Gastroesophageal sphincter (tissue), 4 donors: ENCODE results near the gene DECR2. TPM values are rescaled to one million over a fixed set of nuclear protein-coding genes. Genes with fewer than 3 reads are reported as not detected.

ENCODE experiments used
- ATAC-seq: fragments of 150-250 bp; one replicate; pipeline ENCODE4 v1.9.1; 2016; ENCODE audit warnings: mild to moderate bottlenecking, moderate library complexity
- H3K27ac ChIP-seq, 4 donors: fragments of 200-600 bp; sonication (generic) in 3 of 4; 1 replicate in 3 of 4; 2 replicates in 1 of 4; pipeline ENCODE4 v1.5.1; 2016 to 2019
- H3K27me3 ChIP-seq: fragments of 200-600 bp; sonication (generic); one replicate; pipeline ENCODE4 v1.5.1; 2019
- H3K36me3 ChIP-seq, 2 donors: fragments of 200-600 bp; sonication (generic); one replicate each; pipeline ENCODE4 v1.5.1; 2019; ENCODE audit warnings: control low read depth in 1 of 2
- H3K4me1 ChIP-seq, 3 donors: fragments of 200-600 bp; sonication (generic); 1 replicate in 2 of 3; 2 replicates in 1 of 3; pipeline ENCODE4 v1.5.1; 2016 to 2019; ENCODE audit warnings: control low read depth in 2 of 3
- H3K4me3 ChIP-seq, 2 donors: fragments of 200-600 bp; sonication (generic); one replicate each; pipeline ENCODE4 v1.5.1; 2019; ENCODE audit warnings: mild to moderate bottlenecking in 1 of 2, moderate library complexity in 1 of 2
- H3K9me3 ChIP-seq, 3 donors: fragments of 200-600 bp; sonication (generic); one replicate each; pipeline ENCODE4 v1.5.1; 2017 to 2019; ENCODE audit warnings: control low read depth in 2 of 3
- CTCF ChIP-seq, 4 experiments: fragments of 200-600 bp in 2 of 4; fragments of 450-650 bp in 2 of 4; sonication (generic) in 1 of 4; IDR thresholded peaks; one replicate each; pipeline ENCODE4 v1.5.1; 2017 to 2019; ENCODE audit warnings: antibody characterized with exemption in 4 of 4, mild to moderate bottlenecking in 2 of 4, moderate library complexity in 2 of 4
- EP300 ChIP-seq: sonication (generic); formaldehyde crosslinking; IDR thresholded peaks from one replicate; pipeline ENCODE4 v1.6.1; 2017; ENCODE audit warnings: antibody characterized with exemption, mild to moderate bottlenecking
- POLR2A ChIP-seq, 2 donors: fragments of 450-650 bp; IDR thresholded peaks; one replicate each; pipeline ENCODE4 v1.6.1; 2017; ENCODE audit warnings: antibody characterized with exemption in 2 of 2, mild to moderate bottlenecking in 2 of 2, moderate library complexity in 1 of 2
- POLR2AphosphoS5 ChIP-seq: sonication (generic); formaldehyde crosslinking; IDR thresholded peaks from one replicate; pipeline ENCODE4 v1.6.1; 2017; ENCODE audit warnings: antibody characterized with exemption
- WGBS, 2 donors: methylation state at CpG; one replicate each; pipeline ENCODE4 v1.1.5; 2018; ENCODE audit warnings: low coverage in 1 of 2; 5-methylcytosine and 5-hydroxymethylcytosine counted together
- small RNA-seq, 4 donors: library from RNA; depleted of rRNA; stranded (forward); fragments of <200 nt; gene quantifications; one replicate each; pipeline ENCODE3, GENCODE V24; 2016
- total RNA-seq, 4 donors: library from RNA; depleted of rRNA; stranded (reverse); fragments of >200 nt; gene quantifications; one replicate each; pipeline ENCODE4 v1.1.0, GENCODE V29; 2016

The DECR2 gene
- total RNA-seq, 4 donors from 2014 or later, result 11.7 to 25.4 (median 19.9) TPM

GRCh38 chr16:459761-460160 lies 58.1 kb downstream of the DECR2 start:
- no peak for ATAC-seq
- WGBS, 2 donors, result 84 to 100% methylated on average over 2 to 4 of the region's 7 CpGs
- TF ChIP-seq POLR2A (IDR thresholded peaks at IDR 0.05), result no peak
- no peak for TF ChIP-seq POLR2AphosphoS5
- TF ChIP-seq CTCF (IDR thresholded peaks at IDR 0.05), result no peak
- TF ChIP-seq EP300, result no peak
- Histone ChIP-seq H3K27me3 (no peaks in the 10 kb centered on the region), H3K27ac (no peak overlapping the region), H3K4me3 (no peak overlapping the region), H3K9me3 (no peaks in the 10 kb centered on the region), H3K36me3 (peaks cover 0 to 35% of the 10 kb centered on the region in 2 donors), H3K4me1 (peaks cover 0 to 22% (median 8%) of the 10 kb centered on the region in 3 donors)

- 91 to 93% methylated on average over 5 to 9 of the region's 20 CpGs for WGBS, 2 donors
- no peak for TF ChIP-seq CTCF (IDR thresholded peaks at IDR 0.05)
- no peak for TF ChIP-seq EP300
- peaks cover 0 to 22% (median 8%) of the 10 kb centered on the region in 3 donors for H3K4me1 ChIP-seq
- H3K4me3 ChIP-seq, result no peak overlapping the region
- H3K27ac ChIP-seq, result no peak overlapping the region
- no peak for ATAC-seq
- H3K36me3 ChIP-seq, result peaks cover 0 to 41% of the 10 kb centered on the region in 2 donors
- H3K27me3 ChIP-seq, result no peaks in the 10 kb centered on the region
- H3K9me3 ChIP-seq, result no peaks in the 10 kb centered on the region
These were observed 59.1 kb downstream of the DECR2 start for GRCh38 chr16:460787-461186.

Small RNA genes lying within 50 kb of the gene (small RNA-seq; reads per million reads assigned to genes)
- gene RF00019, result 0 reads per million in 4 donors

Other genes starting within 250 kb of the DECR2 start
- not detected for gene HBZ, start 249.2 kb upstream of the DECR2 start, total RNA-seq
- 1 to 10 TPM in 1 of 4 donors, not detected in 3; 3.0 TPM for gene HBM, start 235.9 kb upstream of the DECR2 start, total RNA-seq
- gene HBA2, start 229.0 kb upstream of the DECR2 start, total RNA-seq, result 10 to 100 TPM in 3 of 4 donors, not detected in 1; 40.9 to 72.6 (median 57.7) TPM
- 10 to 100 TPM in 3 of 4 donors, not detected in 1; 15.5 to 96.7 (median 53.1) TPM for gene HBA1, start 225.2 kb upstream of the DECR2 start, total RNA-seq
- not detected for gene HBQ1, start 221.4 kb upstream of the DECR2 start, total RNA-seq
- 100 to 1,000 TPM in 1 of 4 donors, 10 to 100 TPM in 3; 34.7 to 112 (median 59.6) TPM for gene LUC7L, start 172.4 kb upstream of the DECR2 start, total RNA-seq
- 100 to 1,000 TPM in 2 of 4 donors, 10 to 100 TPM in 2; 54.5 to 123 (median 93.2) TPM for gene FAM234A, start 167.1 kb upstream of the DECR2 start, total RNA-seq
- 10 to 100 TPM in 2 of 4 donors, 1 to 10 TPM in 2; 3.0 to 11.5 (median 10.1) TPM for gene RGS11, start 125.9 kb upstream of the DECR2 start, total RNA-seq
- 1 to 10 TPM; 1.2 to 2.7 (median 1.8) TPM for gene ARHGDIG, start 121.3 kb upstream of the DECR2 start, total RNA-seq
- gene PDIA2, start 118.7 kb upstream of the DECR2 start, total RNA-seq, result under 1 TPM in 2 of 4 donors, not detected in 2; 0.81 to 0.93 TPM
- 10 to 100 TPM; 26.0 to 58.8 (median 32.9) TPM for gene AXIN1, start 49.2 kb upstream of the DECR2 start, total RNA-seq
- gene MRPL28, start 31.3 kb upstream of the DECR2 start, total RNA-seq, result 10 to 100 TPM; 47.7 to 93.5 (median 55.8) TPM
- 10 to 100 TPM; 19.9 to 47.6 (median 24.3) TPM for gene PGAP6, start 19.9 kb upstream of the DECR2 start, total RNA-seq
- 100 to 1,000 TPM in 3 of 4 donors, 10 to 100 TPM in 1; 61.1 to 169 (median 136) TPM for gene NME4, start 4.7 kb upstream of the DECR2 start, total RNA-seq
- gene RAB11FIP3, start 23.8 kb downstream of the DECR2 start, total RNA-seq, result 10 to 100 TPM; 47.4 to 88.9 (median 58.6) TPM
- 10 to 100 TPM; 21.8 to 42.7 (median 29.2) TPM for gene CAPN15, start 125.8 kb downstream of the DECR2 start, total RNA-seq
- not detected for gene PRR35, start 158.5 kb downstream of the DECR2 start, total RNA-seq
- 1 to 10 TPM in 2 of 4 donors, under 1 TPM in 2; 0.47 to 2.9 (median 0.87) TPM for gene NHLRC4, start 165.1 kb downstream of the DECR2 start, total RNA-seq
- 10 to 100 TPM; 30.4 to 42.4 (median 36.8) TPM for gene PIGQ, start 168.1 kb downstream of the DECR2 start, total RNA-seq
- gene RAB40C, start 188.2 kb downstream of the DECR2 start, total RNA-seq, result 10 to 100 TPM; 17.7 to 28.3 (median 22.1) TPM
- under 1 TPM in 3 of 4 donors, not detected in 1; 0.17 to 0.93 (median 0.35) TPM for gene WFIKKN1, start 229.1 kb downstream of the DECR2 start, total RNA-seq
- gene METTL26, start 234.4 kb downstream of the DECR2 start, total RNA-seq, result 100 to 1,000 TPM in 3 of 4 donors, 10 to 100 TPM in 1; 94.8 to 146 (median 112) TPM
- 10 to 100 TPM; 25.4 to 70.0 (median 51.9) TPM for gene MCRIP2, start 239.9 kb downstream of the DECR2 start, total RNA-seq
- gene WDR90, start 247.5 kb downstream of the DECR2 start, total RNA-seq, result 10 to 100 TPM in 3 of 4 donors, 1 to 10 TPM in 1; 8.5 to 21.2 (median 16.8) TPM